Activated B cell treated with CpG ODN at 0.5 μM for 24 hours (primary cell): ENCODE results near the gene SDR42E2. TPM values are rescaled to one million over a fixed set of nuclear protein-coding genes. Genes with fewer than 3 reads are reported as not detected.

Experiments
- ATAC-seq: fragments of 200-7000 bp; cut with Tn5 transposase; one replicate; pipeline ENCODE4 v1.10.0; 2021; ENCODE audit warnings: low read depth, mild to moderate bottlenecking, moderate library complexity
- CTCF ChIA-PET: fragments of 350-600 bp; sonication (Branson Sonifier 250); formaldehyde crosslinking; loops from one replicate; lab custom pipeline; 2021; ENCODE audit warnings: antibody characterized with exemption; lab: Charles Lee
- POLR2A ChIA-PET: fragments of 350-600 bp; sonication (Branson Sonifier 250); formaldehyde crosslinking; loops from one replicate; lab custom pipeline; 2021; ENCODE audit warnings: antibody characterized with exemption; lab: Charles Lee
- DNase-seq: peaks from one replicate; pipeline ENCODE4 v3.0.0; 2022
- H3K27ac Mint-ChIP-seq: one replicate; pipeline ENCODE4 v1.8.0; 2020; ENCODE audit warnings: mixed read lengths
- H3K27me3 Mint-ChIP-seq: one replicate; pipeline ENCODE4 v1.8.0; 2021; ENCODE audit warnings: mixed read lengths
- H3K36me3 Mint-ChIP-seq: one replicate; pipeline ENCODE4 v1.8.0; 2021; ENCODE audit warnings: low read depth, mixed read lengths
- H3K4me1 Mint-ChIP-seq: one replicate; pipeline ENCODE4 v1.8.0; 2021; ENCODE audit warnings: mixed read lengths
- H3K4me3 Mint-ChIP-seq: one replicate; pipeline ENCODE4 v1.8.0; 2020; ENCODE audit warnings: mild to moderate bottlenecking, mixed read lengths
- H3K9me3 Mint-ChIP-seq: one replicate; pipeline ENCODE4 v1.8.0; 2020; ENCODE audit warnings: mixed read lengths
- intact Hi-C: fragments of 100-400 bp; cut with micrococcal nuclease; formaldehyde crosslinking; loops from one replicate; pipeline ENCODE4 v1.15.1; 2024
- total RNA-seq: library from RNA; stranded (reverse); gene quantifications from 2 replicates; pipeline ENCODE4 v1.2.3, GENCODE V29; 2022
- TF ChIP-seq, protein P1 (sequence below): fragments of 200-600 bp; IDR thresholded peaks from one replicate; pipeline ENCODE4 v1.8.0; 2022; ENCODE audit warnings: antibody characterized with exemption, mild to moderate bottlenecking

SDR42E2 gene
- total RNA-seq, 1 donor from 2014 or later: 0.18 TPM

DNA sequence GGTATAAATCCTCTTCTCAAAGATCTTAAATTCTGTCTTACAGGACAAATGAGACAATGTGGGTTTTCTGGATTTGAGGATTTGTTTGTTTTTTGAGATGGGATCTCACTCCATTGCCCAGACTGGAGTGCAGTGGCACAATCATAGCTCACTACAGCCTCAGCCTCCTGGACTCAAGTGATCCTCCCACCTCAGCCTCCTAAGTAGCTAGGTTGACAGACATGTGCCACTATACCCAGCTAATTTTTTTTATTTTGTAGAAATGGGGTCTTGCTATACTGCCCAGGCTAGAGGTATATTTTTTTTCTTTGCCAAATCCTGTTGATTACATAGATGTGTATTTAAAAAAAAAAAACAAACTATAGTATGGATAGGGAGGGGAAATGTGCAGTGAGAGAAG is 31.8 kb upstream of the SDR42E2 start:
- DNase-seq: no peak
- intact Hi-C loops: no loop called here
- H3K36me3 Mint-ChIP-seq: no peaks in the 10 kb centered on the region
- no peak overlapping the region for H3K4me3 Mint-ChIP-seq
- ChIA-PET POLR2A (no interaction called here), CTCF (no interaction called here)
- no peaks in the 10 kb centered on the region for H3K4me1 Mint-ChIP-seq
- H3K9me3 Mint-ChIP-seq: peaks cover 4% of the 10 kb centered on the region
- H3K27me3 Mint-ChIP-seq: peaks cover 8% of the 10 kb centered on the region
- TF ChIP-seq, protein P1, sequence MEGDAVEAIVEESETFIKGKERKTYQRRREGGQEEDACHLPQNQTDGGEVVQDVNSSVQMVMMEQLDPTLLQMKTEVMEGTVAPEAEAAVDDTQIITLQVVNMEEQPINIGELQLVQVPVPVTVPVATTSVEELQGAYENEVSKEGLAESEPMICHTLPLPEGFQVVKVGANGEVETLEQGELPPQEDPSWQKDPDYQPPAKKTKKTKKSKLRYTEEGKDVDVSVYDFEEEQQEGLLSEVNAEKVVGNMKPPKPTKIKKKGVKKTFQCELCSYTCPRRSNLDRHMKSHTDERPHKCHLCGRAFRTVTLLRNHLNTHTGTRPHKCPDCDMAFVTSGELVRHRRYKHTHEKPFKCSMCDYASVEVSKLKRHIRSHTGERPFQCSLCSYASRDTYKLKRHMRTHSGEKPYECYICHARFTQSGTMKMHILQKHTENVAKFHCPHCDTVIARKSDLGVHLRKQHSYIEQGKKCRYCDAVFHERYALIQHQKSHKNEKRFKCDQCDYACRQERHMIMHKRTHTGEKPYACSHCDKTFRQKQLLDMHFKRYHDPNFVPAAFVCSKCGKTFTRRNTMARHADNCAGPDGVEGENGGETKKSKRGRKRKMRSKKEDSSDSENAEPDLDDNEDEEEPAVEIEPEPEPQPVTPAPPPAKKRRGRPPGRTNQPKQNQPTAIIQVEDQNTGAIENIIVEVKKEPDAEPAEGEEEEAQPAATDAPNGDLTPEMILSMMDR: no peak
- ATAC-seq: no peak
- no peak overlapping the region for H3K27ac Mint-ChIP-seq

DNA sequence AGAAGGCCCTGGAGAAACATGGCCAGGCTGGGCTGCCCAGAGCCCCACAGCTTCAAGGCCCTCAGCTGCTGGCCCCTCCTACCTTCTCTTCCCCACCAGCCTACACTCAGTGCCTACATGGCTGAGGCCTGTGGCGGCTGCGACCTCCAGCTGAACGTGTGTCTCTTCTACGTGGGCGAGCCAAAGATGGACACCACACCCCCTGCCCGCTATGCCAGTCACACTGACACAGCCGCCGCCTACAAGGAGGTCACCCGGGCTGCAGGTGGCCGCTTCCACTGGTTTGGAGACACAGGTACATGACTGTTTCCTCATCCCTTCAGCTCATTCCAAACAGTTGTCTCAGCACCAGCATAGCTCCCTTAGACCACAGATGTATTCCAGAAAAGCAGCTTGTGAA is 29.5 kb upstream of the SDR42E2 start:
- no peak overlapping the region for H3K4me3 Mint-ChIP-seq
- CTCF ChIA-PET: interaction anchor here (0.7 kb wide), 1 partner anchor 9 kb away, joined by 3 read pairs; no protein-coding TSS in a partner anchor
- peaks cover 14% of the 10 kb centered on the region for H3K27me3 Mint-ChIP-seq

DNA sequence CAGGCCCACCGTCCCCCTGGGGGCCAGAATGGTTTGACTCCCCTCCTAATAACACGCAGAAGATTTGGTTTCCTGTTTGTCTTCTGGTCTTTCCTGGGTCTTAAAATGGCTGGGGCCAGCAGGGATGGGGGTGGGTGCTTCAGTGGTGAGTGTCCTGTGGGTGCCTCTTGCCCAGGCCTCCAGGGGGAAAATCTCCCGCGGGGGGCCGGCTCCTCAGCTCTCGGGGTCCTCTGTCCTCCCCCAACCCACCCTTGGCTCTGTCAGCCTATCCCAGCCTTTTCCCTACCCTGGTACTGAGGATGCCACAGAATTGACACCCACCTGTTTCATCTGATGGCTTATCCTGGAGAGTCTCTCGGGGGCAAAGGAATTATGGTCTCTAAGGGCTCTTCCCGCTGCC is 23.8 kb upstream of the SDR42E2 start:
- H3K27ac Mint-ChIP-seq: no peak overlapping the region
- peaks cover 23% of the 10 kb centered on the region for H3K27me3 Mint-ChIP-seq
- no peaks in the 10 kb centered on the region for H3K4me1 Mint-ChIP-seq
- intact Hi-C loops: no loop called here
- no peaks in the 10 kb centered on the region for H3K9me3 Mint-ChIP-seq
- TF ChIP-seq, protein P1: no peak
- no peak for DNase-seq
- ChIA-PET CTCF (no interaction called here), POLR2A (no interaction called here)
- H3K36me3 Mint-ChIP-seq: no peaks in the 10 kb centered on the region
- H3K4me3 Mint-ChIP-seq: no peak overlapping the region
- no peak for ATAC-seq

More for the DNA sequence above, 29.5 kb upstream of the SDR42E2 start:
- ATAC-seq (no peak), DNase-seq (no peak)
- POLR2A ChIA-PET: no interaction called here
- TF ChIP-seq, protein P1: no peak
- Mint-ChIP-seq H3K9me3 (peaks cover 4% of the 10 kb centered on the region), H3K4me1 (no peaks in the 10 kb centered on the region), H3K27ac (no peak overlapping the region), H3K36me3 (no peaks in the 10 kb centered on the region)
- intact Hi-C loops: no loop called here

DNA sequence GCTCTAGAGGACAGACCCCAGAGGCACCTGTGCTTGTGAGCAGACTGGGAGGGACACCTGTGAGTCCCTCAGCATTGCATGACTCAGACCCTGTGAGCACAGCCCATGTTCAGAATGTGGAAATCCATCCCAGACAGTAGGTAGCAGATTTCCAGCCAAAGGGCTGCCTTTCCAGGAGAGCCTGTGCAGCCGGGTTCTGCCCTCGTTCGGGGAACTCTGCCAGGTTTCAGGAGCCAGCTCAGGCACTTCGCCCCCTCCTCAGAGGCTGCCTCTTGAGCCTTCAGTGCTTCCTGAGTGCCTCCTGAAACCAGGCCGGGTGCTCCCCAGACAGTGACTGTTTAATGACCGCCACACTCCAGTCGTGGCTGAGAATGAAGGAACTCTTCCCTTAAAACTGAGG is 23.3 kb upstream of the SDR42E2 start:
- H3K27me3 Mint-ChIP-seq: peaks cover 23% of the 10 kb centered on the region
- TF ChIP-seq, protein P1: no peak
- ATAC-seq: no peak

DNA sequence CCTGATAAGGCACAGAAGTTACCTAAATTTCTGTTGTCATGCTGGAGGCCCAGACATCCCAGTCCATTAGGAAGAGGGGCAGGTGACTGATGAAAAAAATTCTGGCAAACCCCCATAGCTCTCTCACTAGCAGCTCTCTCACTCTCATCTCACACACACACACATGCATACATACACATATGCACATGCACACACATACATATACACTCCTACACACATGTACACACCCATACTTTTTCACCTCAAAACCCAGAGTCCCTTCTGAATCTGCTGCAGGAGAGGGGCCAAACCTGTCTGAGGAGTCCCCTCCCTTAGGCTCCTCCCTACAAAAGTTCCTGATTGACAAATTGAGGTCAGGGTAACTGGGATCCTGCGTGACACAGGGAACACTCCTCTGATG is 22.6 kb upstream of the SDR42E2 start:
- TF ChIP-seq, protein P1: no peak
- no peaks in the 10 kb centered on the region for H3K4me1 Mint-ChIP-seq
- ChIA-PET POLR2A (no interaction called here), CTCF (no interaction called here)
- no peak overlapping the region for H3K4me3 Mint-ChIP-seq
- no peaks in the 10 kb centered on the region for H3K36me3 Mint-ChIP-seq
- no peak overlapping the region for H3K27ac Mint-ChIP-seq
- intact Hi-C loops: no loop called here
- DNase-seq (no peak), ATAC-seq (no peak)
- no peaks in the 10 kb centered on the region for H3K9me3 Mint-ChIP-seq
- H3K27me3 Mint-ChIP-seq: peaks cover 23% of the 10 kb centered on the region

More for the DNA sequence above, 23.3 kb upstream of the SDR42E2 start:
- POLR2A ChIA-PET: no interaction called here
- H3K36me3 Mint-ChIP-seq: no peaks in the 10 kb centered on the region
- H3K4me3 Mint-ChIP-seq: no peak overlapping the region
- intact Hi-C loops: no loop called here
- CTCF ChIA-PET: no interaction called here
- no peak overlapping the region for H3K27ac Mint-ChIP-seq
- no peaks in the 10 kb centered on the region for H3K9me3 Mint-ChIP-seq
- DNase-seq: no peak
- no peaks in the 10 kb centered on the region for H3K4me1 Mint-ChIP-seq
